GM12864 (cell line): ENCODE data around the gene UGT1A3.

Source experiments
- DNase-seq: peaks from one replicate; pipeline ENCODE4 v3.0.0-alpha.2; 2011; ENCODE audit warnings: low read depth
- H3K4me3 ChIP-seq: 2 replicates; pipeline ENCODE4 v1.5.1; 2011; ENCODE audit warnings: mild to moderate bottlenecking, low read depth, low read length, control low read depth
- CTCF ChIP-seq: IDR thresholded peaks from 2 replicates; pipeline ENCODE4 v1.5.1; 2011; ENCODE audit warnings: low read depth, mild to moderate bottlenecking, moderate library complexity, low read length, control low read depth, inconsistent platforms; ENCODE audit errors: missing control alignments

UGT1A3 gene

GRCh38 chr2:233802132-233802815, 73.4 kb downstream of the UGT1A3 start:
- no peak for TF ChIP-seq CTCF
- DNase-seq = no peak
- no peak overlapping the region for H3K4me3 ChIP-seq

GRCh38 chr2:233803292-233803911, 74.6 kb downstream of the UGT1A3 start:
- DNase-seq = no peak
- no peak overlapping the region for H3K4me3 ChIP-seq
- no peak for TF ChIP-seq CTCF

- no peak overlapping the region for H3K4me3 ChIP-seq
- no peak for DNase-seq
- TF ChIP-seq CTCF = no peak
These were observed 75.2 kb downstream of the UGT1A3 start for GRCh38 chr2:233803994-233804393.

GRCh38 chr2:233807215-233807865, 78.5 kb downstream of the UGT1A3 start:
- no peak for DNase-seq
- no peak for TF ChIP-seq CTCF
- no peak overlapping the region for H3K4me3 ChIP-seq

GRCh38 chr2:233807966-233808935, 79.4 kb downstream of the UGT1A3 start:
- no peak for TF ChIP-seq CTCF
- no peak for DNase-seq
- H3K4me3 ChIP-seq = no peak overlapping the region

GRCh38 chr2:233810385-233810784, 81.5 kb downstream of the UGT1A3 start:
- DNase-seq = no peak

More at GRCh38 chr2:233810385-233810784, 81.5 kb downstream of the UGT1A3 start:
- no peak for TF ChIP-seq CTCF
- H3K4me3 ChIP-seq = no peak overlapping the region
